H1 (cell line): ENCODE results near the gene POLR2M. TPM values are rescaled to one million over a fixed set of nuclear protein-coding genes. Genes with fewer than 3 reads are reported as not detected.

ENCODE experiments used
- CTBP2 ChIP-seq: IDR thresholded peaks from 2 replicates; pipeline ENCODE4 v1.7.0; 2011; ENCODE audit warnings: borderline replicate concordance, mild to moderate bottlenecking, moderate library complexity, mixed read lengths, low read length; ENCODE audit not compliant: insufficient read depth, insufficient read length
- RBBP5 ChIP-seq: IDR thresholded peaks from 2 replicates; pipeline ENCODE4 v1.7.1; 2012; ENCODE audit warnings: low read depth, mild to moderate bottlenecking, inconsistent platforms, low read length, moderate library complexity, borderline replicate concordance
- SAP30 ChIP-seq: fragments of 300-600 bp; sonication (generic); IDR thresholded peaks from 2 replicates; pipeline ENCODE4 v1.7.1; 2012; ENCODE audit warnings: low read length, moderate library complexity, mild to moderate bottlenecking, inconsistent platforms; ENCODE audit not compliant: insufficient read depth, insufficient replicate concordance
- polyA plus RNA-seq, 7 experiments: library from polyadenylated mRNA; depleted of rRNA in 3 of 7; stranded (reverse) in 5 of 7; unstranded in 2 of 7; fragments of >200 nt in 5 of 7; fragments of 200-250 nt in 2 of 7; gene quantifications; 1 replicate in 5 of 7; 2 replicates in 1 of 7; 4 replicates in 1 of 7; pipeline versions ENCODE4 v1.2.1 to v1.2.3, GENCODE V29; 2011 to 2013; ENCODE audit warnings: missing spikeins in 2 of 7, mixed read lengths in 2 of 7
- total RNA-seq: library from RNA; stranded (reverse); fragmentation: NEBNext Ultra II Directional; extraction: Animal tissue kit (Norgen Biotek cat#: 25700); gene quantifications from 2 replicates; pipeline ENCODE4 v1.2.1, GENCODE V29; 2021

Gene POLR2M
- total and polyA plus RNA-seq, 2 of the 8 experiments (the other 6 are each of a cell fraction or from before 2014, with no cell fraction given), result 32.7 to 55.1 TPM

DNA sequence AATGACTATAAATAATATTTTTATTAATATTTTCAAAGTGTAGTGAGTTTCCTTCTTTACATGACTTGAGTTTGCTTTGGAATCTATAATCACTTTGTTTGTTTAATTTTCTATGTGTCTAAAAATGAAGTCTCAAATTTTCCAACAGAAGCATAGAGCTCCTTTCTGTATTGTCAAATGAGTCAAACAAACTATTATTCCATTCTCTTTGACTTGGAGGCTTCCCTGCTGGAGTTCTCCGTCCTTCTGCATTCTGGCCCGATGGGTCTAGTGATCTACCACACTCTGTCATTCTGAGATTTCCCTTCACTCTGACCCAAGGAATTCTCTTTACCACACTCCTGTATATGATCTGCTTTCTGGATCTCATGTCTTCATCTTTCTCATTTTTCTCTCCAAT is 30.1 kb downstream of the POLR2M start (continued):
- TF ChIP-seq RBBP5 (no peak), SAP30 (no peak), CTBP2 (no peak)
